WI38 (cell line): Measurements from ENCODE around the gene CCDC33.

Source experiments
- H3K4me3 ChIP-seq: 2 replicates; pipeline ENCODE4 v1.5.1; 2011; ENCODE audit warnings: low read depth, mild to moderate bottlenecking, control low read depth, low read length
- TF ChIP-seq, protein P1 (sequence below): IDR thresholded peaks from 2 replicates; pipeline ENCODE4 v1.5.1; 2012; ENCODE audit warnings: low read depth, mild to moderate bottlenecking, control low read depth, low read length

The CCDC33 gene

DNA sequence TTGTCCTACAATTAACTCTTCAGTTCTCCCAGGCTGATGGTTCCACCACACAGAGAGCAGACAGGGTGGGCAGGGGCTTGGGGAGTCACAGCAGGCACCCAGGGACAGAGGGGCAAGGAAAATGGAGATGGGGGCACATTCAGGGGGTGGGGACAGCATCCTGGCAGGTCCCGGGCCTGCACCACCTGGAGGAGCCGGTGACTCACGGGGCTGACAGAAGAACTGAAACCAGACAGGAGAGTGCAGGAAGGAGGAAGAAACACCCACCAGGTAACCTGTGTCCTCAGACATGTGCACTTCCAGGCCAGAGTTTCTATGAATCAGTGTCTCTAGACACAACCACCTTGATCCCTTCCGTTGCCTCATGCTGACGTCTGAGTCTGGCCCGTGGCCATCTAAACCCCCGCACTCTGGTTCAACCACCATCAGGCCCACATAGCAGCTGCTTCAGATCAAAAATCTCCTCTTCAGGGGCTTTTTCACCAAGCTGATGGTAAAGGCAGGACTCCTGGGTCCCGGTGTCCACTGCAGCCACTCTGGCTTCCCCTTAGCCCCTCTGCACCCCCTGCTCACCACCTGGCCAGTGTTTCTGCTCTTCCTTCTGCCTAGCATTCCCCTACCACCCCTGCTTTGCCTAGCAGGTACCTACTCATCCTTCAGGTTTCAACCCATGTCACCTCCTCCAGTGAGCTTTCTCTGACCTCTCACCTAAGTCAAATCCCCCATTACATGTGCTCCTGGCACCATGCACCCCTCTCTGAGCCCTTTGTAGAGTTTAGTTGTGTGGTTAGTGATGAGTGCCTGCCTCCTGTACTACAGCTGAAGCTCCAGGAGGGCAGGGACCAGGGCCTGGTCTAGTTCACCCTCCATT is 147.8 kb downstream of the CCDC33 start:
- H3K4me3 ChIP-seq = no peak overlapping the region
- TF ChIP-seq, protein P1, sequence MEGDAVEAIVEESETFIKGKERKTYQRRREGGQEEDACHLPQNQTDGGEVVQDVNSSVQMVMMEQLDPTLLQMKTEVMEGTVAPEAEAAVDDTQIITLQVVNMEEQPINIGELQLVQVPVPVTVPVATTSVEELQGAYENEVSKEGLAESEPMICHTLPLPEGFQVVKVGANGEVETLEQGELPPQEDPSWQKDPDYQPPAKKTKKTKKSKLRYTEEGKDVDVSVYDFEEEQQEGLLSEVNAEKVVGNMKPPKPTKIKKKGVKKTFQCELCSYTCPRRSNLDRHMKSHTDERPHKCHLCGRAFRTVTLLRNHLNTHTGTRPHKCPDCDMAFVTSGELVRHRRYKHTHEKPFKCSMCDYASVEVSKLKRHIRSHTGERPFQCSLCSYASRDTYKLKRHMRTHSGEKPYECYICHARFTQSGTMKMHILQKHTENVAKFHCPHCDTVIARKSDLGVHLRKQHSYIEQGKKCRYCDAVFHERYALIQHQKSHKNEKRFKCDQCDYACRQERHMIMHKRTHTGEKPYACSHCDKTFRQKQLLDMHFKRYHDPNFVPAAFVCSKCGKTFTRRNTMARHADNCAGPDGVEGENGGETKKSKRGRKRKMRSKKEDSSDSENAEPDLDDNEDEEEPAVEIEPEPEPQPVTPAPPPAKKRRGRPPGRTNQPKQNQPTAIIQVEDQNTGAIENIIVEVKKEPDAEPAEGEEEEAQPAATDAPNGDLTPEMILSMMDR = no peak

DNA sequence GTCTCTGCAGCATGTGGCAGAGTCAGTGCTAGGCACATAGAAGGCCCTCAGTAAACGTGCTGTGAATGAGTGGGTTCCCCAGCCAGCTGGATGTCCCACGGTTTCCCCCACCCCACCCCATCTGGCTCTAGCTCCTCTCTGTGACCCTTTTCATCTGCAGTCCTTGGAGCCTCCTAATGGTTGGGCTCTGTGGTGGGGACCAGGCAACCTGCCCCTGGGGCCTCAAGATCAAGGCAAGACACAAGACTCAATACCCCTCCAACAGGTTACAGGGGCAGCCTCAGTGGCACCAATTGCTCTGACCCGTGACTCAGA is 148.4 kb downstream of the CCDC33 start:
- TF ChIP-seq, protein P1 = no peak
- no peak overlapping the region for H3K4me3 ChIP-seq

DNA sequence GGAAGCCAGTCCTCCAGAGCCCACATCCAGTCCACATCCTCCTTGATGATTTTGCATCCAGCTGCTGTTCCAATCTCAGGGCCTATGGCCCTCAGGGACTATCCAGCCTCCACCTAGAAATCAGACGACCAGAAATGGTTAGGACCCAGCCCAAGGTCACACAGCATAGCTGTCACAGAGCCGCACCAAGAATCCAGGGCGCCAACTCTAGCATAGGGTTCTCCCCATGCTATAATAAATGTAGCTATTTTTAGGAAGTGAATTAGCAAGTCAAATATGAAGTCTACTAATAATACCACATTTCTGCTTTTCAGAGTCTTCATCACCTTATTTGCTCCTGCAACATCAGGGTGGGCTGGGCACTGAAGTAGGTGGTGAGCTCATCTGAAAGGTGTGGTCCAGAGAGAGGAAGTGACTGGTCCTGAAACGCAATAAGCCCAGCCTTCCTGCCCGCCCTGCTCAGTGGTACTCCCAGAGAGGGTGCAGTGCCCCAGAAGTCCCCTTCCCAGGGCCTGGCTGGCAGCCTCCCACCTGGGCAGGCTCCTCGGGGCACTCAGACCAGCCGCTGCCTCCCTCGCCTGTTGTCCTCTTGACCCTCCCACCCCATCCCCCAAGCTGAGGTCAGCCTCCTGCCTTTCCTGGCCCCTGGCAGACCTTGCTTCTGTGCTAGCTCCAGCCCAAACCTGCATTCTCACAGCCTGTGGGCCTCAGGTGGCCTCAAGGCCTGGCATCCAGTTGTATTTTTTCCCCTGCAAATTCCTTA is 148.9 kb downstream of the CCDC33 start:
- TF ChIP-seq, protein P1 = no peak
- H3K4me3 ChIP-seq = no peak overlapping the region

DNA sequence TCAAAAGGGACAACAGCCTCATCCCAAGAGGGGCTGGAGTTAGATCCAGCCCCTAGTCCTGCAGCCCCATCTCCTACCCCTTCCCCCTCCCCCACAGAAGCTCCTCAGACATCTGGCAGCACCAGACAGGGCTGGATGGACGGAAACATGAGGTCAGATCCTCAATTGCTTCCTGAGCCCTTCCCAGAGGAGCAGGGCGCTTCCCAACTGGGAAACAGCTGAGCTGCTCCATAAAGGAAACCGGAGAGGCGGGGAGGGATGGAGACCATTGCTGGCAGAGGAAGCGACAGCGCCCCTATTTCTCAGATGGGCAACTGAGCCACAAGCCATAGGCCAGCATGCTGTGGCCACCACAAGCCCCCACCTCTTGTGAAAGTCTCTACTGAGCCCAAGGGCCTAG is 149.6 kb downstream of the CCDC33 start:
- no peak overlapping the region for H3K4me3 ChIP-seq
- TF ChIP-seq, protein P1 = no peak
